DND-41 (cell line): Measurements from ENCODE around the gene MAP4K1.
"Not testable (repeated sequence)": the region's sequence is repeated elsewhere in the genome, so short reads cannot be mapped to it uniquely, and the experiment has no call there.

ENCODE experiments used
- ATAC-seq: fragments of 200-7000 bp; cut with Tn5 transposase; 3 replicates; pipeline ENCODE4 v1.9.1; 2021; ENCODE audit warnings: low read depth; ENCODE audit not compliant: insufficient read depth
- DNase-seq: peaks from one replicate; pipeline ENCODE4 v3.0.0-alpha.2; 2020
- H2AFZ ChIP-seq: 2 replicates; pipeline ENCODE4 v1.6.0; 2012; ENCODE audit warnings: low read depth, low read length
- H3K27ac ChIP-seq: 2 replicates; pipeline ENCODE4 v1.5.1; 2012; ENCODE audit warnings: low read length, inconsistent platforms
- H3K27me3 ChIP-seq: fragments of 200-600 bp; sonication (generic); 2 replicates; pipeline ENCODE4 v1.6.0; 2012; ENCODE audit warnings: low read length, mild to moderate bottlenecking, inconsistent platforms; ENCODE audit not compliant: insufficient read depth, poor library complexity
- H3K36me3 ChIP-seq: 2 replicates; pipeline ENCODE4 v1.5.1; 2012; ENCODE audit warnings: low read length, inconsistent platforms; ENCODE audit not compliant: insufficient read depth
- H3K4me1 ChIP-seq: 2 replicates; pipeline ENCODE4 v1.5.1; 2012; ENCODE audit warnings: mild to moderate bottlenecking, low read length; ENCODE audit not compliant: insufficient read depth
- H3K4me2 ChIP-seq: 2 replicates; pipeline ENCODE4 v1.6.0; 2012; ENCODE audit warnings: mild to moderate bottlenecking, moderate library complexity, low read length, inconsistent platforms; ENCODE audit not compliant: insufficient read depth
- H3K4me3 ChIP-seq, 2 experiments: fragments of 200-600 bp in 1 of 2; shearing (Covaris generic) in 1 of 2; 2 replicates each; pipeline ENCODE4 v1.5.1; 2012 to 2016; ENCODE audit warnings: inconsistent platforms in 2 of 2, low read length in 2 of 2, mild to moderate bottlenecking in 2 of 2, low read depth in 1 of 2, moderate library complexity in 1 of 2
- H3K79me2 ChIP-seq: 2 replicates; pipeline ENCODE4 v1.6.0; 2012; ENCODE audit warnings: low read length, inconsistent platforms; ENCODE audit not compliant: insufficient read depth
- H3K9ac ChIP-seq: 2 replicates; pipeline ENCODE4 v1.6.0; 2012; ENCODE audit warnings: low read depth, mild to moderate bottlenecking, inconsistent platforms, low read length, moderate library complexity
- H3K9me3 ChIP-seq: 2 replicates; pipeline ENCODE4 v1.5.1; 2012; ENCODE audit warnings: low read length, moderate library complexity, mild to moderate bottlenecking, inconsistent platforms; ENCODE audit not compliant: insufficient read depth, severe bottlenecking
- H4K20me1 ChIP-seq: 2 replicates; pipeline ENCODE4 v1.6.0; 2012; ENCODE audit warnings: low read length; ENCODE audit not compliant: insufficient read depth
- CTCF ChIP-seq: IDR thresholded peaks from 2 replicates; pipeline ENCODE4 v1.5.1; 2012; ENCODE audit warnings: borderline replicate concordance, low read length, moderate library complexity, mild to moderate bottlenecking; ENCODE audit not compliant: poor library complexity, severe bottlenecking; ENCODE audit errors: extremely low read depth
- EZH2 ChIP-seq: IDR thresholded peaks from 3 replicates; pipeline ENCODE4 v1.6.1; 2012; ENCODE audit warnings: borderline replicate concordance, low read depth, mild to moderate bottlenecking, moderate library complexity, low read length, inconsistent platforms; ENCODE audit not compliant: severe bottlenecking

MAP4K1 gene

GRCh38 chr19:38559428-38560401 lies 58.0 kb downstream of the MAP4K1 start:
- Histone ChIP-seq H3K4me2 (no peak overlapping the region), H3K4me3 (no peak overlapping the region), H3K27me3 (peaks cover 4% of the 10 kb centered on the region), H4K20me1 (no peaks in the 10 kb centered on the region), H3K36me3 (no peaks in the 10 kb centered on the region), H3K9me3 (no peaks in the 10 kb centered on the region), H3K79me2 (no peaks in the 10 kb centered on the region), H3K9ac (no peak overlapping the region), H2AFZ (no peak overlapping the region), H3K27ac (no peak overlapping the region), H3K4me1 (no peaks in the 10 kb centered on the region)
- no peak for ATAC-seq
- no peak for DNase-seq
- TF ChIP-seq EZH2 (no peak), CTCF (no peak)

GRCh38 chr19:38558933-38559332 lies 58.8 kb downstream of the MAP4K1 start:
- H3K27ac ChIP-seq, DNase-seq, H4K20me1 ChIP-seq, H3K4me1 ChIP-seq, H3K9ac ChIP-seq, H3K9me3 ChIP-seq, H2AFZ ChIP-seq, H3K27me3 ChIP-seq, H3K4me3 ChIP-seq, H3K79me2 ChIP-seq, H3K4me2 ChIP-seq, H3K36me3 ChIP-seq, ATAC-seq: not testable (repeated sequence)

GRCh38 chr19:38557205-38557799 lies 60.5 kb downstream of the MAP4K1 start:
- ATAC-seq = no peak
- TF ChIP-seq CTCF (no peak), EZH2 (no peak)
- no peaks in the 10 kb centered on the region for H4K20me1 ChIP-seq
- H2AFZ ChIP-seq = no peak overlapping the region
- H3K4me3 ChIP-seq = no peak overlapping the region
- no peaks in the 10 kb centered on the region for H3K36me3 ChIP-seq
- peaks cover 6% of the 10 kb centered on the region for H3K27me3 ChIP-seq
- no peaks in the 10 kb centered on the region for H3K4me1 ChIP-seq
- H3K9ac ChIP-seq = no peak overlapping the region
- DNase-seq = no peak
- H3K9me3 ChIP-seq = no peaks in the 10 kb centered on the region
- no peaks in the 10 kb centered on the region for H3K79me2 ChIP-seq
- H3K4me2 ChIP-seq = no peak overlapping the region
- no peak overlapping the region for H3K27ac ChIP-seq

- ATAC-seq (no peak), DNase-seq (no peak)
- Histone ChIP-seq H4K20me1 (0 out of 2 replicates have a peak, but pooled peaks cover under 1% of the 10 kb centered on the region), H3K27ac (no peak overlapping the region), H3K9me3 (no peaks in the 10 kb centered on the region), H3K36me3 (no peaks in the 10 kb centered on the region), H2AFZ (no peak overlapping the region), H3K79me2 (no peaks in the 10 kb centered on the region), H3K27me3 (peaks cover 6% of the 10 kb centered on the region), H3K4me2 (no peak overlapping the region), H3K4me1 (no peaks in the 10 kb centered on the region), H3K9ac (no peak overlapping the region), H3K4me3 (no peak overlapping the region)
- TF ChIP-seq CTCF (no peak), EZH2 (no peak)
These were observed 61.1 kb downstream of the MAP4K1 start for GRCh38 chr19:38556521-38557174.
